ENCODE measurements around the gene FOCAD. TPM values are rescaled to one million over a fixed set of nuclear protein-coding genes. Genes with fewer than 3 reads are reported as not detected.

The FOCAD gene
- polyA plus RNA-seq, 4 donors = 3.5 to 14.9 (median 6.9) TPM

GRCh38 chr9:21027295-21027694, 343.2 kb downstream of the FOCAD start:
- H3K4me1 ChIP-seq (ENCODE audit: control insufficient read depth in 3 of 3, insufficient read depth in 2 of 3, low read depth in 1 of 3, low read length in 2 of 3) = peaks cover 0 to 4% (median 0%) of the 10 kb centered on the region in 3 donors
- no peaks in the 10 kb centered on the region for H3K9me3 ChIP-seq (ENCODE audit: control insufficient read depth in 2 of 2, insufficient read depth in 1 of 2, low read depth in 1 of 2, low read length in 1 of 2)
- FAIRE-seq (no peak), DNase-seq (no peak)
- H3K27me3 ChIP-seq (ENCODE audit: control insufficient read depth in 3 of 3, insufficient read depth in 3 of 3, low read length in 3 of 3) = no peaks in the 10 kb centered on the region
- no peak overlapping the region for H3K27ac ChIP-seq (ENCODE audit: low read depth in 1 of 3, low read length in 2 of 3)
- H3K4me3 ChIP-seq (ENCODE audit: low read depth in 1 of 3, low read length in 3 of 3) = no peak overlapping the region
- H3K36me3 ChIP-seq (ENCODE audit: control insufficient read depth in 3 of 3, insufficient read depth in 2 of 3, low read depth in 1 of 3, low read length in 3 of 3) = no peaks in the 10 kb centered on the region
- WGBS, 3 donors = 78 to 84% (median 79%) methylated on average over 4 of the region's 4 CpGs

DNA sequence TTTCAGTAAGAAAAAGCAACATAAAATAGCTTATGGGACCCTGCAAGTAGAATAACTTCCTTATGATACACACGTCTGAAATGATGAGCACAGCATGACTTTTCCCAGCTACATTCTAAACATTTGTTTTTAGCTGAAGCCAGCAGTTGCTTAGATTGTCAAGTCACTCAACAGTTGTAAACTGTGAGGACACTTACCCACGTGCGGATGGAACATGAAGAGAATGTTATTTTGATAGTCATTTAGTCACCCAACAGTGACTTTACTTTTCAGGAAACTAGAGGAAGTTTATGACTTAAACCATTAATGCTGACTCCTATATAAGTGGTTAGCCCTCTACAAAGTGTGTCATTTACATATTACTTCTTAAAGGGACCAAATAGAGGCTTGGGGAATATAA, 344.4 kb downstream of the FOCAD start:
- 41 to 59% (median 45%) methylated on average over 3 of the region's 3 CpGs for WGBS, 3 donors
- H3K4me1 ChIP-seq (ENCODE audit: control insufficient read depth in 3 of 3, insufficient read depth in 2 of 3, low read depth in 1 of 3, low read length in 2 of 3) = peaks cover 0 to 4% (median 0%) of the 10 kb centered on the region in 3 donors
- no peak overlapping the region for H3K27ac ChIP-seq (ENCODE audit: low read depth in 1 of 3, low read length in 2 of 3)
- H3K36me3 ChIP-seq (ENCODE audit: control insufficient read depth in 3 of 3, insufficient read depth in 2 of 3, low read depth in 1 of 3, low read length in 3 of 3) = no peaks in the 10 kb centered on the region
- FAIRE-seq (no peak), DNase-seq (no peak)
- no peak overlapping the region for H3K4me3 ChIP-seq (ENCODE audit: low read depth in 1 of 3, low read length in 3 of 3)
- H3K9me3 ChIP-seq (ENCODE audit: control insufficient read depth in 2 of 2, insufficient read depth in 1 of 2, low read depth in 1 of 2, low read length in 1 of 2) = no peaks in the 10 kb centered on the region
- no peaks in the 10 kb centered on the region for H3K27me3 ChIP-seq (ENCODE audit: control insufficient read depth in 3 of 3, insufficient read depth in 3 of 3, low read length in 3 of 3)

DNA sequence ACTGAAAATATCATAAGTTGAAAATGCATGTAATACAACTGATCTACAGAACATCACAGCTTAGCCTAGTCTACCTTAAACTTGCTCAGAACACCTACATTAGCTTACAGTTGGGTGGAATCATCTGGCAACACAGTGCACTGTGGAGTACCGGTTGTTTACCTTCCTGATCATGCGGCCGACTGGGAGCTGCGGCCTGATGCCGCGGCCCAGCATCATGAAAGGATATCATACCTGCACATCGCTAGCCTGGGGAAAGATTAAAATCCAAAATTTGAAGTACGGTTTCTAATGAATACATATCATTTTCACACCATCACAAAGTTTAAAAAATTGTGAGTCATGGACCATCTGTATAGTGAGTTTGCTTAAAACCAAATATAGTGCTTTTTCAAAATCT, 345.6 kb downstream of the FOCAD start:
- H3K27ac ChIP-seq (ENCODE audit: low read depth in 1 of 3, low read length in 2 of 3) = peak overlapping the region in 1 of 3 donors; percentile 42
- 55 to 73% (median 62%) methylated on average over 8 of the region's 8 CpGs for WGBS, 3 donors

GRCh38 chr9:21030389-21031035, 346.5 kb downstream of the FOCAD start:
- H3K27ac ChIP-seq (ENCODE audit: low read depth in 1 of 3, low read length in 2 of 3) = peak overlapping the region; percentile 8 to 74 (median 68)
- peak; percentile 8 to 15 for DNase-seq
- FAIRE-seq = no peak
- no peaks in the 10 kb centered on the region for H3K36me3 ChIP-seq (ENCODE audit: control insufficient read depth in 3 of 3, insufficient read depth in 2 of 3, low read depth in 1 of 3, low read length in 3 of 3)
- peak overlapping the region in 2 of 3 donors; percentile 29 to 53 for H3K4me3 ChIP-seq (ENCODE audit: low read depth in 1 of 3, low read length in 3 of 3)
- peaks cover 0 to 4% (median 0%) of the 10 kb centered on the region in 3 donors for H3K4me1 ChIP-seq (ENCODE audit: control insufficient read depth in 3 of 3, insufficient read depth in 2 of 3, low read depth in 1 of 3, low read length in 2 of 3)
- H3K27me3 ChIP-seq (ENCODE audit: control insufficient read depth in 3 of 3, insufficient read depth in 3 of 3, low read length in 3 of 3) = no peaks in the 10 kb centered on the region
- no peaks in the 10 kb centered on the region for H3K9me3 ChIP-seq (ENCODE audit: control insufficient read depth in 2 of 2, insufficient read depth in 1 of 2, low read depth in 1 of 2, low read length in 1 of 2)
- 73 to 84% (median 74%) methylated on average over 5 of the region's 5 CpGs for WGBS, 3 donors

More for the DNA sequence above, 345.6 kb downstream of the FOCAD start:
- Histone ChIP-seq H3K9me3 (ENCODE audit: control insufficient read depth in 2 of 2, insufficient read depth in 1 of 2, low read depth in 1 of 2, low read length in 1 of 2) (no peaks in the 10 kb centered on the region), H3K36me3 (ENCODE audit: control insufficient read depth in 3 of 3, insufficient read depth in 2 of 3, low read depth in 1 of 3, low read length in 3 of 3) (no peaks in the 10 kb centered on the region), H3K4me1 (ENCODE audit: control insufficient read depth in 3 of 3, insufficient read depth in 2 of 3, low read depth in 1 of 3, low read length in 2 of 3) (peaks cover 0 to 4% (median 0%) of the 10 kb centered on the region in 3 donors), H3K27me3 (ENCODE audit: control insufficient read depth in 3 of 3, insufficient read depth in 3 of 3, low read length in 3 of 3) (no peaks in the 10 kb centered on the region), H3K4me3 (ENCODE audit: low read depth in 1 of 3, low read length in 3 of 3) (no peak overlapping the region)
- DNase-seq (no peak), FAIRE-seq (no peak)

DNA sequence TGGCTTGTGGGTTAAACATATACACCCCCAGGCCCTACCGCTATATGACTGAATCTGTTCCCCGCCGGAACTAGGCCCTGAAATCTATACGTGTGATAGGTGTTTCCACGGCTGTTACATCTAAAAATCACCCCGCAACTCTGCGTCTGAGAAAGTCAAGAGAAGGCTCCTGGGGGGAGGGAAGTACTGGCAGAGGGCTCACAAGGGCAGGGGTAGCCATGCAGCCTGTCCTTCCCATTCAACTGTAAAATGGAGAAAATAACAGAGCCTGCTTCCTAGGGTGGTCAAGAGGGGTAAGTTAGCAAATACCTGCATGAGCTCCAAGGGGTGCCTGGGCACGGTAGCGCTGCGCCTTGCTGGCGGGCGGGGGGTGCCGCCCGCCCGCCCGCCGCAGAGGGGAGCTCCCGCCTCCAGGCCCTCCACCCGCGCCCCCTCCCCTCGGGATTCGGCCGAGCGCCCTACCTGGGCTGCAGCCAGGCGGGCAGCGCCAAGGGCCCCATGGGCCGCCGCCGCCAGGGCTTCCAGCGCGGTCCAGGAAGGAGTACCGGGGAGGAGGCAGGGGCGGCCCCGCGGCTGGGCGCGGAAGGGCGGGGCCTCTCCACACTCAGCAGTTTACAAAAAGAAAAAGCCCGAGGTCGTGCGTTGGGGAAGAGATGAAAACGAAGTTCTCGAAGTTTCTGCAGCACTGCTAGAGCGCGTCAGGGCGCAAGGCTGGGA, 347.2 kb downstream of the FOCAD start, which contains the start of gene HACD4:
Gene HACD4, minus strand, starts transcription at position 550 of the 717 bp plus-strand sequence. Its CDS starts 50 bp downstream, at position 500.
- Histone ChIP-seq H3K27ac (ENCODE audit: low read depth in 1 of 3, low read length in 2 of 3) (peak within 1 kb of the TSS; percentile 28 to 74 (median 68)), H3K27me3 (ENCODE audit: control insufficient read depth in 3 of 3, insufficient read depth in 3 of 3, low read length in 3 of 3) (no peaks in the 10 kb centered on the region), H3K4me1 (ENCODE audit: control insufficient read depth in 3 of 3, insufficient read depth in 2 of 3, low read depth in 1 of 3, low read length in 2 of 3) (peaks cover 0 to 4% (median 0%) of the 10 kb centered on the region in 3 donors), H3K9me3 (ENCODE audit: control insufficient read depth in 2 of 2, insufficient read depth in 1 of 2, low read depth in 1 of 2, low read length in 1 of 2) (no peaks in the 10 kb centered on the region), H3K4me3 (ENCODE audit: low read depth in 1 of 3, low read length in 3 of 3) (peak within 1 kb of the TSS; percentile 38 to 53 (median 52)), H3K36me3 (ENCODE audit: control insufficient read depth in 3 of 3, insufficient read depth in 2 of 3, low read depth in 1 of 3, low read length in 3 of 3) (no peaks in the 10 kb centered on the region)
- DNase-seq (peak; percentile 27 to 61), FAIRE-seq (no peak)
- 8 to 19% (median 11%) methylated on average over 29 to 46 of the region's 46 CpGs for WGBS, 3 donors

GRCh38 chr9:21031808-21032183, 347.7 kb downstream of the FOCAD start:
- 71 to 77% (median 73%) methylated on average over 22 of the region's 22 CpGs for WGBS, 3 donors
- Histone ChIP-seq H3K36me3 (ENCODE audit: control insufficient read depth in 3 of 3, insufficient read depth in 2 of 3, low read depth in 1 of 3, low read length in 3 of 3) (no peaks in the 10 kb centered on the region), H3K27me3 (ENCODE audit: control insufficient read depth in 3 of 3, insufficient read depth in 3 of 3, low read length in 3 of 3) (no peaks in the 10 kb centered on the region), H3K4me1 (ENCODE audit: control insufficient read depth in 3 of 3, insufficient read depth in 2 of 3, low read depth in 1 of 3, low read length in 2 of 3) (peaks cover 0 to 4% (median 0%) of the 10 kb centered on the region in 3 donors), H3K9me3 (ENCODE audit: control insufficient read depth in 2 of 2, insufficient read depth in 1 of 2, low read depth in 1 of 2, low read length in 1 of 2) (no peaks in the 10 kb centered on the region), H3K4me3 (ENCODE audit: low read depth in 1 of 3, low read length in 3 of 3) (peak overlapping the region in 2 of 3 donors; percentile 38 to 53), H3K27ac (ENCODE audit: low read depth in 1 of 3, low read length in 2 of 3) (peak overlapping the region; percentile 28 to 74 (median 52))
- DNase-seq (no peak), FAIRE-seq (no peak)

GRCh38 chr9:21037278-21037677, 353.2 kb downstream of the FOCAD start:
- Histone ChIP-seq H3K9me3 (ENCODE audit: control insufficient read depth in 2 of 2, insufficient read depth in 1 of 2, low read depth in 1 of 2, low read length in 1 of 2) (no peaks in the 10 kb centered on the region), H3K27me3 (ENCODE audit: control insufficient read depth in 3 of 3, insufficient read depth in 3 of 3, low read length in 3 of 3) (no peaks in the 10 kb centered on the region), H3K27ac (ENCODE audit: low read depth in 1 of 3, low read length in 2 of 3) (no peak overlapping the region), H3K4me3 (ENCODE audit: low read depth in 1 of 3, low read length in 3 of 3) (no peak overlapping the region), H3K4me1 (ENCODE audit: control insufficient read depth in 3 of 3, insufficient read depth in 2 of 3, low read depth in 1 of 3, low read length in 2 of 3) (peaks cover 0 to 4% (median 3%) of the 10 kb centered on the region in 3 donors), H3K36me3 (ENCODE audit: control insufficient read depth in 3 of 3, insufficient read depth in 2 of 3, low read depth in 1 of 3, low read length in 3 of 3) (no peaks in the 10 kb centered on the region)
- no peak for FAIRE-seq
- no peak for DNase-seq
- WGBS, 3 donors = 93 to 94% (median 93%) methylated on average over 2 of the region's 2 CpGs

DNA sequence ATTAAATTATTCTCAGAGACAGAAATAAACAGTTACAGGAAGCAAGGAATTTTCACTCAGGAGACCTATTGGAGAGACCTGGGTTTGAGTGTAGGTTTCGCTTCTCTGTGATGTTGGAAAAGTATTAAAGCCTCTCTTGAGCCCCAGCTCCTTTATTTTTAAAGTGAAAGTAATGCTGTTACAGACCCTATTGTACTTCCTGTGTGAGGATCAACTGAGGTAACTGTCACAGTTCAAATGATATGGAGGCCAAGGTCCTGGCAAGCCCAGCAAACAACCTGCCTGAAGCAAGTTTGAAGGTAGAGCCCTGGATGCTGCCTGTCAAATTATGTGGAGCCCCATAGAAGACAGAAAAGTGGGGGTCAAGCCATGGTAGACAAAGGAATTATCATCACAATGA, 355.2 kb downstream of the FOCAD start:
- no peaks in the 10 kb centered on the region for H3K9me3 ChIP-seq (ENCODE audit: control insufficient read depth in 2 of 2, insufficient read depth in 1 of 2, low read depth in 1 of 2, low read length in 1 of 2)
- no peaks in the 10 kb centered on the region for H3K27me3 ChIP-seq (ENCODE audit: control insufficient read depth in 3 of 3, insufficient read depth in 3 of 3, low read length in 3 of 3)
- FAIRE-seq (no peak), DNase-seq (no peak)
- no peak overlapping the region for H3K4me3 ChIP-seq (ENCODE audit: low read depth in 1 of 3, low read length in 3 of 3)
- H3K4me1 ChIP-seq (ENCODE audit: control insufficient read depth in 3 of 3, insufficient read depth in 2 of 3, low read depth in 1 of 3, low read length in 2 of 3) = peaks cover 0 to 4% (median 3%) of the 10 kb centered on the region in 3 donors
- no peaks in the 10 kb centered on the region for H3K36me3 ChIP-seq (ENCODE audit: control insufficient read depth in 3 of 3, insufficient read depth in 2 of 3, low read depth in 1 of 3, low read length in 3 of 3)
- 78 to 84% (median 82%) methylated on average over 1 of the region's 1 CpG for WGBS, 3 donors
- no peak overlapping the region for H3K27ac ChIP-seq (ENCODE audit: low read depth in 1 of 3, low read length in 2 of 3)
